ENCODE data around the gene ZNF418. TPM values are rescaled to one million over a fixed set of nuclear protein-coding genes. Genes with fewer than 3 reads are reported as not detected.

The ZNF418 gene
- total RNA-seq, 1 donor from 2014 or later = 10.4 TPM

DNA sequence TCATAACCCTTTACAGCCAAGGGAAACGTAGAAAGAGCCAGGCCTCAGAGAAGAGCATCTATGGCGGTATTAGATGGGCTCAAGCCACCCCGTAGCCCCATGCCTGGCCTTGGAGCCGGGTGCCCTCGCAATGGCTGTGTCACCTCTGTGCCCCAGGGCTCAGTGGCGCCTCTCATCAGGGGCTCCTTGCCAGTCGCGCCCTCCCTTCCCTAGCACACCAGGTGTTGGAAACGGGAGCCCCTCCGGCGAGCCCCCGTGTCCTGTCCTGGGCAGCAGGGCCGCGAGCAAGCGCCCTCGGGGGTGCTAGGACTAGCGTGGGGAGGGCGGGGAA lies 11.9 kb upstream of the ZNF418 start:
- Mint-ChIP-seq H3K27me3 (ENCODE audit: low read depth, unreplicated experiment) (no peaks in the 10 kb centered on the region), H3K36me3 (ENCODE audit: low read depth, unreplicated experiment) (peaks cover 33% of the 10 kb centered on the region), H3K4me3 (ENCODE audit: unreplicated experiment) (peak overlapping the region; percentile 96), H3K9me3 (ENCODE audit: unreplicated experiment) (peaks cover 38% of the 10 kb centered on the region), H3K27ac (ENCODE audit: unreplicated experiment) (no peak overlapping the region), H3K4me1 (ENCODE audit: low read depth, unreplicated experiment) (peaks cover 9% of the 10 kb centered on the region)
- H3K9me3 ChIP-seq (ENCODE audit: insufficient read depth, low read depth, low read length) = peaks cover 36% of the 10 kb centered on the region
- H3K79me2 ChIP-seq (ENCODE audit: insufficient read depth, low read length) = peaks cover 49% of the 10 kb centered on the region
- no peak for TF ChIP-seq EZH2 (IDR thresholded peaks at IDR 0.05; ENCODE audit: insufficient read depth, low read length)
- peak overlapping the region; percentile 96 for H3K4me2 ChIP-seq (ENCODE audit: low read length)
- peak overlapping the region; percentile 80 for H3K4me3 ChIP-seq (ENCODE audit: insufficient read depth, low read depth, low read length)
- peak overlapping the region; percentile 48 for H3K27ac ChIP-seq (ENCODE audit: low read depth, low read length)
- H3K9ac ChIP-seq (ENCODE audit: low read length) = peak overlapping the region; percentile 87
- H4K20me1 ChIP-seq (ENCODE audit: insufficient read depth, low read length) = peaks cover 8% of the 10 kb centered on the region
- no peaks in the 10 kb centered on the region for H3K27me3 ChIP-seq (ENCODE audit: insufficient read depth, low read length)
- FAIRE-seq (no peak), DNase-seq (ENCODE audit: low read depth) (no peak)
- peak overlapping the region; percentile 91 for H2AFZ ChIP-seq (ENCODE audit: low read depth, low read length)
- peaks cover 6% of the 10 kb centered on the region for H3K4me1 ChIP-seq (ENCODE audit: insufficient read depth, low read length)
- peaks cover 10% of the 10 kb centered on the region for H3K36me3 ChIP-seq (ENCODE audit: insufficient read depth, low read length)

DNA sequence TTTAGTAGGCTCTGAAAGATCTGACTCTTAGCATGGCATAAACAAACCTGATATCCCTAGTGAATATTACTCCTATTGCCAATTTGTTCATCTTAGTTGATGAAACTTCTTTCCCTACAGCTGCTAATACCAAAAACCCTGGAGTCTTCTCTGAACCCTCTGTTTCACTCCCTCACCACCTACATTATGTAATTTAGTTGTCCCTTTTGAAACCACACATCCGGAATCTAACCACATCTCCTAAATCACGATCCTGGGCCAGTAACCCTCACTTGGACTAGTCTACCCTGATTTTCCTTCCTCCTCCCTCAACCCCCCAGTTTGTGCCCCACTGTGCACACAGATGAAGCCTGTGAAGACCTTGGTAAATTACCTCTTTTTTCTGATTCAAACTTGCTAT lies 11.1 kb upstream of the ZNF418 start:
- Mint-ChIP-seq H3K4me3 (ENCODE audit: unreplicated experiment) (peak overlapping the region; percentile 96), H3K9me3 (ENCODE audit: unreplicated experiment) (peaks cover 42% of the 10 kb centered on the region), H3K4me1 (ENCODE audit: low read depth, unreplicated experiment) (peaks cover 9% of the 10 kb centered on the region), H3K27ac (ENCODE audit: unreplicated experiment) (peak overlapping the region; percentile 3), H3K36me3 (ENCODE audit: low read depth, unreplicated experiment) (peaks cover 40% of the 10 kb centered on the region), H3K27me3 (ENCODE audit: low read depth, unreplicated experiment) (no peaks in the 10 kb centered on the region)
- FAIRE-seq (no peak), DNase-seq (ENCODE audit: low read depth) (no peak)
- no peak for TF ChIP-seq EZH2 (IDR thresholded peaks at IDR 0.05; ENCODE audit: insufficient read depth, low read length)
- TF ChIP-seq, protein P1, sequence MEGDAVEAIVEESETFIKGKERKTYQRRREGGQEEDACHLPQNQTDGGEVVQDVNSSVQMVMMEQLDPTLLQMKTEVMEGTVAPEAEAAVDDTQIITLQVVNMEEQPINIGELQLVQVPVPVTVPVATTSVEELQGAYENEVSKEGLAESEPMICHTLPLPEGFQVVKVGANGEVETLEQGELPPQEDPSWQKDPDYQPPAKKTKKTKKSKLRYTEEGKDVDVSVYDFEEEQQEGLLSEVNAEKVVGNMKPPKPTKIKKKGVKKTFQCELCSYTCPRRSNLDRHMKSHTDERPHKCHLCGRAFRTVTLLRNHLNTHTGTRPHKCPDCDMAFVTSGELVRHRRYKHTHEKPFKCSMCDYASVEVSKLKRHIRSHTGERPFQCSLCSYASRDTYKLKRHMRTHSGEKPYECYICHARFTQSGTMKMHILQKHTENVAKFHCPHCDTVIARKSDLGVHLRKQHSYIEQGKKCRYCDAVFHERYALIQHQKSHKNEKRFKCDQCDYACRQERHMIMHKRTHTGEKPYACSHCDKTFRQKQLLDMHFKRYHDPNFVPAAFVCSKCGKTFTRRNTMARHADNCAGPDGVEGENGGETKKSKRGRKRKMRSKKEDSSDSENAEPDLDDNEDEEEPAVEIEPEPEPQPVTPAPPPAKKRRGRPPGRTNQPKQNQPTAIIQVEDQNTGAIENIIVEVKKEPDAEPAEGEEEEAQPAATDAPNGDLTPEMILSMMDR (IDR thresholded peaks at IDR 0.05; ENCODE audit: insufficient read depth, low read depth, low read length) = no peak
- H3K4me2 ChIP-seq (ENCODE audit: low read length) = peak overlapping the region; percentile 96
- H3K9me3 ChIP-seq (ENCODE audit: insufficient read depth, low read depth, low read length) = peaks cover 44% of the 10 kb centered on the region
- peaks cover 6% of the 10 kb centered on the region for H3K4me1 ChIP-seq (ENCODE audit: insufficient read depth, low read length)
- no peak overlapping the region for H3K9ac ChIP-seq (ENCODE audit: low read length)
- H3K36me3 ChIP-seq (ENCODE audit: insufficient read depth, low read length) = peaks cover 17% of the 10 kb centered on the region
- H3K79me2 ChIP-seq (ENCODE audit: insufficient read depth, low read length) = peaks cover 49% of the 10 kb centered on the region
- H4K20me1 ChIP-seq (ENCODE audit: insufficient read depth, low read length) = peaks cover 8% of the 10 kb centered on the region
- H3K27me3 ChIP-seq (ENCODE audit: insufficient read depth, low read length) = no peaks in the 10 kb centered on the region
- peak overlapping the region; percentile 80 for H3K4me3 ChIP-seq (ENCODE audit: insufficient read depth, low read depth, low read length)
- no peak overlapping the region for H3K27ac ChIP-seq (ENCODE audit: low read depth, low read length)
- no peak overlapping the region for H2AFZ ChIP-seq (ENCODE audit: low read depth, low read length)

DNA sequence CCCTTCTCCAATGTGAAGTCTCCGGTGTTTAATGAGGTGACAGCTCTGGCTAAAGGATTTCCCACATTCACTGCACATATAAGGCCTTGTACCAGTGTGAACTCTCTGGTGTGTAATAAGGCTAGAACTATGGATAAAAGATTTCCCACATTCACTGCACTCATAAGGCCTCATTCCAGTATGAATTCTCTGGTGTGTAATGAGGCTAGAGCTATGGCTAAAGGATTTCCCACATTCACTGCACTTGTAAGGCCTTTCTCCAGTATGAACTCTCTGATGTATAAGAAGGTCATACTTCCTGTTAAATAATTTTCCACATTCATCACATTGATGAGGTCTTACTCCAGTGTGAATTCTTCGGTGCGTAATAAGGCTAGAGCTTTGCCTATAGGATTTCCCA lies 6.4 kb upstream of the ZNF418 start:
- no peak for FAIRE-seq
- H3K9me3 Mint-ChIP-seq (ENCODE audit: unreplicated experiment) = peaks cover 40% of the 10 kb centered on the region

More for the DNA sequence above, 6.4 kb upstream of the ZNF418 start:
- no peak for DNase-seq (ENCODE audit: low read depth)
- H3K27me3 ChIP-seq (ENCODE audit: insufficient read depth, low read length) = no peaks in the 10 kb centered on the region
- H4K20me1 ChIP-seq (ENCODE audit: insufficient read depth, low read length) = peaks cover 4% of the 10 kb centered on the region
- Mint-ChIP-seq H3K36me3 (ENCODE audit: low read depth, unreplicated experiment) (peaks cover 65% of the 10 kb centered on the region), H3K27ac (ENCODE audit: unreplicated experiment) (no peak overlapping the region), H3K27me3 (ENCODE audit: low read depth, unreplicated experiment) (no peaks in the 10 kb centered on the region), H3K4me3 (ENCODE audit: unreplicated experiment) (no peak overlapping the region), H3K4me1 (ENCODE audit: low read depth, unreplicated experiment) (peaks cover 8% of the 10 kb centered on the region)
- peaks cover 40% of the 10 kb centered on the region for H3K79me2 ChIP-seq (ENCODE audit: insufficient read depth, low read length)
- peaks cover 2% of the 10 kb centered on the region for H3K4me1 ChIP-seq (ENCODE audit: insufficient read depth, low read length)
- peaks cover 53% of the 10 kb centered on the region for H3K9me3 ChIP-seq (ENCODE audit: insufficient read depth, low read depth, low read length)
- H2AFZ ChIP-seq (ENCODE audit: low read depth, low read length) = no peak overlapping the region
- TF ChIP-seq, protein P1 (IDR thresholded peaks at IDR 0.05; ENCODE audit: insufficient read depth, low read depth, low read length) = no peak
- no peak for TF ChIP-seq EZH2 (IDR thresholded peaks at IDR 0.05; ENCODE audit: insufficient read depth, low read length)
- no peak overlapping the region for H3K9ac ChIP-seq (ENCODE audit: low read length)
- no peak overlapping the region for H3K27ac ChIP-seq (ENCODE audit: low read depth, low read length)
- no peak overlapping the region for H3K4me3 ChIP-seq (ENCODE audit: insufficient read depth, low read depth, low read length)
- no peak overlapping the region for H3K4me2 ChIP-seq (ENCODE audit: low read length)
- H3K36me3 ChIP-seq (ENCODE audit: insufficient read depth, low read length) = peaks cover 25% of the 10 kb centered on the region
